HepG2 (cell line): Measurements from ENCODE around the gene SDC4. TPM values are rescaled to one million over a fixed set of nuclear protein-coding genes. Genes with fewer than 3 reads are reported as not detected.
"Not testable (repeated sequence)": the region's sequence is repeated elsewhere in the genome, so short reads cannot be mapped to it uniquely, and the experiment has no call there.

Experiments used
- ATAC-seq: fragments of 200-7000 bp; cut with Tn5 transposase; 3 replicates; pipeline ENCODE4 v1.9.1; 2020; ENCODE audit warnings: mild to moderate bottlenecking, moderate library complexity
- BruUV-seq: library from RNA; stranded (reverse); fragments of 400-500 nt; replicated peaks from 2 replicates; lab custom pipeline; 2021; lab: Mats Ljungman, UMichigan
- CTCF ChIA-PET: fragments of 300-600 bp; formaldehyde crosslinking; extraction: SDS; loops from one replicate; lab custom pipeline; 2021; ENCODE audit warnings: low total read pairs, inconsistent platforms, low intra/inter-chr PET ratio; lab: Yijun Ruan, JAX
- POLR2A ChIA-PET: fragments of 350-600 bp; sonication (Branson Sonifier 250); formaldehyde crosslinking; loops from one replicate; lab custom pipeline; 2020; ENCODE audit warnings: antibody characterized with exemption, inconsistent platforms; lab: Yijun Ruan, JAX
- DNase-seq: peaks from one replicate; pipeline ENCODE4 v3.0.0-alpha.2; 2015; ENCODE audit warnings: low spot score
- FAIRE-seq: peaks from 3 replicates; lab custom pipeline; 2011; peaks lifted over from hg19 to GRCh38; lab: Jason Lieb, UNC
- H2AFZ ChIP-seq: one replicate; pipeline ENCODE4 v1.6.1; 2011; ENCODE audit warnings: low read length, inconsistent platforms
- H3K27ac ChIP-seq: fragments of 300-600 bp; 3 replicates; pipeline ENCODE4 v1.8.0; 2011; ENCODE audit warnings: mixed run types, mild to moderate bottlenecking, mixed read lengths, low read length, inconsistent platforms; ENCODE audit not compliant: insufficient read depth; ENCODE audit errors: extremely low read length
- H3K27me3 ChIP-seq, 2 experiments: fragments of 200-600 bp in 1 of 2; 2 replicates in 1 of 2; 3 replicates in 1 of 2; pipeline versions ENCODE4 v1.6.0 to v1.8.0; 2011; ENCODE audit warnings: low read length in 2 of 2, mild to moderate bottlenecking in 2 of 2, moderate library complexity in 2 of 2, inconsistent platforms in 1 of 2; ENCODE audit not compliant: insufficient read depth in 2 of 2, control insufficient read depth in 1 of 2
- H3K36me3 ChIP-seq, 2 experiments: fragments of 200-600 bp in 1 of 2; replicated peaks in 1 of 2; 2 replicates in 1 of 2; 3 replicates in 1 of 2; pipeline versions ENCODE4 v1.5.1 to v1.8.0; 2011; ENCODE audit warnings: low read length in 2 of 2, inconsistent platforms in 1 of 2; ENCODE audit not compliant: insufficient read depth in 2 of 2, control insufficient read depth in 1 of 2
- H3K4me1 ChIP-seq: 2 replicates; pipeline ENCODE4 v1.5.1; 2012; ENCODE audit warnings: low read length, inconsistent platforms; ENCODE audit not compliant: insufficient read depth
- H3K4me2 ChIP-seq: 2 replicates; pipeline ENCODE4 v1.6.0; 2011; ENCODE audit warnings: low read depth, low read length, inconsistent platforms
- H3K4me3 ChIP-seq, 3 experiments: fragments of 200-600 bp in 1 of 3; sonication (generic), shearing (Covaris generic) in 1 of 3; replicated peaks in 1 of 3; 2 replicates each; pipeline ENCODE4 v1.5.1; 2011 to 2016; ENCODE audit warnings: low read length in 3 of 3, inconsistent platforms in 2 of 3, low read depth in 2 of 3, mild to moderate bottlenecking in 2 of 3, control low read depth in 1 of 3, mixed read lengths in 1 of 3; ENCODE audit not compliant: insufficient read depth in 1 of 3
- H3K79me2 ChIP-seq: one replicate; pipeline ENCODE4 v1.6.1; 2011; ENCODE audit warnings: low read length, inconsistent platforms; ENCODE audit not compliant: insufficient read depth
- H3K9ac ChIP-seq: 2 replicates; pipeline ENCODE4 v1.6.0; 2011; ENCODE audit warnings: mild to moderate bottlenecking, low read depth, low read length, inconsistent platforms; ENCODE audit not compliant: insufficient read depth
- H3K9me3 ChIP-seq: 2 replicates; pipeline ENCODE4 v1.5.1; 2012; ENCODE audit warnings: mild to moderate bottlenecking, low read length
- H4K20me1 ChIP-seq: 2 replicates; pipeline ENCODE4 v1.6.0; 2011; ENCODE audit warnings: inconsistent platforms, mild to moderate bottlenecking, low read length, moderate library complexity; ENCODE audit not compliant: insufficient read depth
- ATF7 ChIP-seq, 2 experiments: fragments of 450-650 bp in 1 of 2; sonication (generic) in 1 of 2; formaldehyde crosslinking in 1 of 2; IDR thresholded peaks; 2 replicates each; pipeline versions ENCODE4 v1.4.0 to v1.6.1; 2016 to 2020; ENCODE audit warnings: antibody characterized with exemption in 1 of 2, mild to moderate bottlenecking in 1 of 2, missing genetic modification reagents in 1 of 2
- CEBPB ChIP-seq: IDR thresholded peaks from 2 replicates; pipeline ENCODE4 v1.6.1; 2011; ENCODE audit warnings: low read depth, low read length, improper control_type of control experiment, borderline replicate concordance
- CEBPG ChIP-seq: IDR thresholded peaks from 2 replicates; pipeline ENCODE4 v1.6.1; 2016
- CREB1 ChIP-seq, 2 experiments: fragments of 450-650 bp in 1 of 2; IDR thresholded peaks; 2 replicates each; pipeline ENCODE4 v1.6.1; 2016 to 2017; ENCODE audit warnings: control low read depth in 1 of 2, mild to moderate bottlenecking in 1 of 2, missing compliant biosample characterization in 1 of 2, missing genetic modification characterization in 1 of 2
- FOXK1 ChIP-seq: sonication (generic); formaldehyde crosslinking; IDR thresholded peaks from 2 replicates; pipeline ENCODE4 v1.4.0; 2020; ENCODE audit warnings: low read depth, missing genetic modification reagents, borderline replicate concordance
- SOX5 ChIP-seq: IDR thresholded peaks from 2 replicates; pipeline ENCODE4 v1.6.1; 2016; ENCODE audit warnings: borderline replicate concordance
- ZNF441 ChIP-seq: sonication (generic); formaldehyde crosslinking; IDR thresholded peaks from 2 replicates; pipeline ENCODE4 v1.7.0; 2021; ENCODE audit warnings: missing genetic modification reagents, borderline replicate concordance
- WGBS: methylation state at CpG from one replicate; pipeline ENCODE4 v1.1.6; 2017; ENCODE audit warnings: low lambda C conversion rate; 5-methylcytosine and 5-hydroxymethylcytosine counted together
- in situ Hi-C: cut with HindIII; loops from 2 replicates; pipeline ENCODE4 v1.10.0; 2017; ENCODE audit warnings: low pct_unique_long_range_greater_than_20kb; ENCODE audit not compliant: extremely low pct_ligation_motif_present
- intact Hi-C: fragments of 100-400 bp; cut with micrococcal nuclease; formaldehyde crosslinking; loops from one replicate; pipeline ENCODE4 v1.10.0; 2022; ENCODE audit not compliant: unreplicated experiment
- polyA plus RNA-seq, 8 experiments: library from polyadenylated mRNA; depleted of rRNA in 3 of 8; stranded (reverse) in 7 of 8; unstranded in 1 of 8; fragments of >200 nt; fragmentation: Illumina TruSeq in 4 of 8; extraction: Trizol in 4 of 8; gene quantifications; 2 replicates each; pipeline versions ENCODE4 v1.2.1 to v1.2.3, GENCODE V29; 2011 to 2016; ENCODE audit warnings: low read depth in 4 of 8, missing spikeins in 1 of 8, mixed read lengths in 1 of 8; ENCODE audit not compliant: insufficient read depth in 1 of 8
- total RNA-seq, 5 experiments: library from RNA; depleted of rRNA; stranded (reverse); fragments of >200 nt; fragmentation: Illumina TruSeq; extraction: Trizol; gene quantifications; 2 replicates each; pipeline ENCODE4 v1.2.3, GENCODE V29; 2016; ENCODE audit warnings: low read depth in 1 of 5
- TF ChIP-seq, protein P1 (sequence below): sonication (generic); formaldehyde crosslinking; IDR thresholded peaks from 2 replicates; pipeline ENCODE4 v1.4.0; 2020; ENCODE audit warnings: missing genetic modification reagents
- TF ChIP-seq, protein P2 (sequence below): sonication (generic); formaldehyde crosslinking; IDR thresholded peaks from 2 replicates; pipeline ENCODE4 v1.5.1; 2020; ENCODE audit warnings: mild to moderate bottlenecking, moderate library complexity, missing genetic modification reagents
- TF ChIP-seq, protein P3 (sequence below): sonication (generic); formaldehyde crosslinking; IDR thresholded peaks from 2 replicates; pipeline ENCODE4 v1.5.0; 2020; ENCODE audit warnings: mild to moderate bottlenecking, missing genetic modification reagents
- TF ChIP-seq, protein P4 (sequence below), 2 experiments: fragments of 450-650 bp in 1 of 2; sonication (generic) in 1 of 2; formaldehyde crosslinking; IDR thresholded peaks; 2 replicates each; pipeline versions ENCODE4 v1.5.0 to v1.8.0; 2020 to 2022; ENCODE audit warnings: mild to moderate bottlenecking in 1 of 2, missing genetic modification reagents in 1 of 2

The SDC4 gene
- total and polyA plus RNA-seq, 2 of the 13 experiments (the other 11 are each of a cell fraction or from before 2014, with no cell fraction given) = 49.0 to 65.1 TPM

DNA sequence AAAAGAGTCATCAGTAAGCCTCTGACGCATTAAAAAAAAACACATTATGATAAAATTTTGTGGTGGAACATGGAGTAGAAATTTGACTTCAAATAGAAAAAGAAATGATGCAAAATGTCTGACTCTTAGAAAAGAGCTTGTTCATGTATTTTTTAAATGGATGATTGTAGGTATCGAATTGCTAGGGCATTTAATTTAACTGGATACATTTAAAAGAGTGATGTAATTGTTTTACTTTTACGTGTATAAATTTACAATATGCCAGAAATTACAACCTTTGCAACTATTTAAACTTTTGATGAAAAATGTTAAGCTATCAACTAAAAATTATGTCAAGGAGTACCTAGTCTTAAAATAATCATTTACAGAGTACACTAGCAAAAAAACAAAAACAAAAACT, 4.5 kb upstream of the SDC4 start:
- H3K9me3 ChIP-seq = no peaks in the 10 kb centered on the region
- no peak overlapping the region for H3K4me3 ChIP-seq
- FAIRE-seq (no peak), DNase-seq (no peak), ATAC-seq (no peak)
- peaks cover 1 to 11% of the 10 kb centered on the region in 2 experiments; a peak in 2 of 5 replicates for H3K27me3 ChIP-seq
- no peak overlapping the region for H3K9ac ChIP-seq
- peaks cover 44% of the 10 kb centered on the region for H3K4me1 ChIP-seq
- 47% methylated on average over 3 of the region's 3 CpGs for WGBS
- no peak overlapping the region for H2AFZ ChIP-seq
- ChIA-PET CTCF (no interaction called here), POLR2A (interaction anchor here (1.2 to 29.5 kb wide), 4 partner anchors 7 to 63 kb away, joined by 3 to 1422 read pairs (median 712); partner anchors contain the start of genes PIGT, SDC4 and SYS1)
- no TSS peak for BruUV-seq
- H3K79me2 ChIP-seq = peaks cover 2% of the 10 kb centered on the region
- in situ Hi-C loops (no loop called here), intact Hi-C loops (no loop called here)
- TF ChIP-seq, protein P1, sequence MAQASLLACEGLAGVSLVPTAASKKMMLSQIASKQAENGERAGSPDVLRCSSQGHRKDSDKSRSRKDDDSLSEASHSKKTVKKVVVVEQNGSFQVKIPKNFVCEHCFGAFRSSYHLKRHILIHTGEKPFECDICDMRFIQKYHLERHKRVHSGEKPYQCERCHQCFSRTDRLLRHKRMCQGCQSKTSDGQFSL = no peak
- 0 out of 2 replicates have a peak, but pooled peaks have one; percentile 18 for TF ChIP-seq ATF7 (IDR thresholded peaks at IDR 0.05)
- TF ChIP-seq ATF7 (CRISPR knock-in tag; IDR thresholded peaks at IDR 0.05) = no peak
- TF ChIP-seq, protein P2, sequence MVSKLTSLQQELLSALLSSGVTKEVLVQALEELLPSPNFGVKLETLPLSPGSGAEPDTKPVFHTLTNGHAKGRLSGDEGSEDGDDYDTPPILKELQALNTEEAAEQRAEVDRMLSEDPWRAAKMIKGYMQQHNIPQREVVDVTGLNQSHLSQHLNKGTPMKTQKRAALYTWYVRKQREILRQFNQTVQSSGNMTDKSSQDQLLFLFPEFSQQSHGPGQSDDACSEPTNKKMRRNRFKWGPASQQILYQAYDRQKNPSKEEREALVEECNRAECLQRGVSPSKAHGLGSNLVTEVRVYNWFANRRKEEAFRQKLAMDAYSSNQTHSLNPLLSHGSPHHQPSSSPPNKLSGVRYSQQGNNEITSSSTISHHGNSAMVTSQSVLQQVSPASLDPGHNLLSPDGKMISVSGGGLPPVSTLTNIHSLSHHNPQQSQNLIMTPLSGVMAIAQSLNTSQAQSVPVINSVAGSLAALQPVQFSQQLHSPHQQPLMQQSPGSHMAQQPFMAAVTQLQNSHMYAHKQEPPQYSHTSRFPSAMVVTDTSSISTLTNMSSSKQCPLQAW = no peak
- no peak overlapping the region for H3K4me2 ChIP-seq
- no peaks in the 10 kb centered on the region for H3K36me3 ChIP-seq
- H4K20me1 ChIP-seq = no peaks in the 10 kb centered on the region
- no peak overlapping the region for H3K27ac ChIP-seq

DNA sequence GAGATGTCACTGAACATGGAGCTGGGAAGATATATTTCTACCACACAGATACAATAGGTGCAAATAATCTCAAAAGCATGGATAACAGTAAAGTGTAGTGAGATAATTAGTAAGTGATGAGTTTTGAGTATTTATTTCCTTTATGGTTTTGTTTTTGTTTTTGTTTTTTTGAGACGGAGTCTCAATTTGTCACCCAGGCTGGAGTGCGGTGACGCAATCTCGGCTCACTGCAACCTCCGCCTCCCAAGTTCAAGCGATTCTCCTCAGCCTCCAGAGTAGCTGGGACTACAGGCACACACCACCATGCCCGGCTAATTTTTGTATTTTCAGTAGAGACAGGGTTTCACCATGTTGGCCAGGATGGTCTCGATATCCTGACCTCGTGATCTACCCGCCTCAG, 2.6 kb upstream of the SDC4 start:
- FAIRE-seq; H2AFZ ChIP-seq; CTCF ChIA-PET; intact Hi-C loops; H3K4me3 ChIP-seq; BruUV-seq; H3K9me3 ChIP-seq; H3K9ac ChIP-seq; in situ Hi-C loops; H3K36me3 ChIP-seq; ATAC-seq; DNase-seq; H3K27ac ChIP-seq; H4K20me1 ChIP-seq; TF ChIP-seq CREB1, ATF7 (CRISPR knock-in tag; IDR thresholded peaks at IDR 0.05): not testable (repeated sequence)
- H3K79me2 ChIP-seq = peaks cover 21% of the 10 kb centered on the region
- peaks cover 1 to 11% of the 10 kb centered on the region in 2 experiments; a peak in 2 of 5 replicates for H3K27me3 ChIP-seq
- POLR2A ChIA-PET = interaction anchor here (0.9 to 29.5 kb wide), 4 partner anchors 8 to 28 kb away, joined by 3 to 1422 read pairs (median 713); partner anchors contain the start of genes SDC4 and SYS1
- H3K4me2 ChIP-seq = peak overlapping the region; percentile 4; the same call in 1 of the 2 replicates
- WGBS = 16% methylated on average over 10 of the region's 10 CpGs
- H3K4me1 ChIP-seq = peaks cover 56% of the 10 kb centered on the region
- TF ChIP-seq CEBPB (peak; percentile 82), CEBPG (CRISPR knock-in tag) (peak; percentile 88), FOXK1 (CRISPR knock-in tag) (0 out of 2 replicates have a peak, but pooled peaks have one; percentile 27), ZNF441 (CRISPR knock-in tag) (peak; percentile 69; the same call in 1 of the 2 replicates), CREB1 (IDR thresholded peaks at IDR 0.05) (peak; percentile 14; the same call in 1 of the 2 replicates), SOX5 (CRISPR knock-in tag) (0 out of 2 replicates have a peak, but pooled peaks have one; percentile 21), ATF7 (IDR thresholded peaks at IDR 0.05) (peak; percentile 82)
- TF ChIP-seq, protein P3, sequence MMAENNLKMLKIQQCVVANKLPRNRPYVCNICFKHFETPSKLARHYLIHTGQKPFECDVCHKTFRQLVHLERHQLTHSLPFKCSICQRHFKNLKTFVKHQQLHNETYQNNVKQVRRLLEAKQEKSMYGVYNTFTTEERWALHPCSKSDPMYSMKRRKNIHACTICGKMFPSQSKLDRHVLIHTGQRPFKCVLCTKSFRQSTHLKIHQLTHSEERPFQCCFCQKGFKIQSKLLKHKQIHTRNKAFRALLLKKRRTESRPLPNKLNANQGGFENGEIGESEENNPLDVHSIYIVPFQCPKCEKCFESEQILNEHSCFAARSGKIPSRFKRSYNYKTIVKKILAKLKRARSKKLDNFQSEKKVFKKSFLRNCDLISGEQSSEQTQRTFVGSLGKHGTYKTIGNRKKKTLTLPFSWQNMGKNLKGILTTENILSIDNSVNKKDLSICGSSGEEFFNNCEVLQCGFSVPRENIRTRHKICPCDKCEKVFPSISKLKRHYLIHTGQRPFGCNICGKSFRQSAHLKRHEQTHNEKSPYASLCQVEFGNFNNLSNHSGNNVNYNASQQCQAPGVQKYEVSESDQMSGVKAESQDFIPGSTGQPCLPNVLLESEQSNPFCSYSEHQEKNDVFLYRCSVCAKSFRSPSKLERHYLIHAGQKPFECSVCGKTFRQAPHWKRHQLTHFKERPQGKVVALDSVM (CRISPR knock-in tag) = peak; percentile 33; the same call in 1 of the 2 replicates
- TF ChIP-seq, protein P4, sequence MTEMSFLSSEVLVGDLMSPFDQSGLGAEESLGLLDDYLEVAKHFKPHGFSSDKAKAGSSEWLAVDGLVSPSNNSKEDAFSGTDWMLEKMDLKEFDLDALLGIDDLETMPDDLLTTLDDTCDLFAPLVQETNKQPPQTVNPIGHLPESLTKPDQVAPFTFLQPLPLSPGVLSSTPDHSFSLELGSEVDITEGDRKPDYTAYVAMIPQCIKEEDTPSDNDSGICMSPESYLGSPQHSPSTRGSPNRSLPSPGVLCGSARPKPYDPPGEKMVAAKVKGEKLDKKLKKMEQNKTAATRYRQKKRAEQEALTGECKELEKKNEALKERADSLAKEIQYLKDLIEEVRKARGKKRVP (CRISPR knock-in tag; IDR thresholded peaks at IDR 0.05) = 0 out of 4 replicates have a peak, but pooled peaks of 1 of the 2 experiments have one; percentile 46
